ENCODE data around the gene CLEC4A. TPM values are rescaled to one million over a fixed set of nuclear protein-coding genes. Genes with fewer than 3 reads are reported as not detected.
"Not testable (repeated sequence)": the region's sequence is repeated elsewhere in the genome, so short reads cannot be mapped to it uniquely, and the experiment has no call there.

CLEC4A gene
- total and polyA plus RNA-seq, 2 experiments from 2014 or later, result 0.48 TPM; not detected in 1

DNA sequence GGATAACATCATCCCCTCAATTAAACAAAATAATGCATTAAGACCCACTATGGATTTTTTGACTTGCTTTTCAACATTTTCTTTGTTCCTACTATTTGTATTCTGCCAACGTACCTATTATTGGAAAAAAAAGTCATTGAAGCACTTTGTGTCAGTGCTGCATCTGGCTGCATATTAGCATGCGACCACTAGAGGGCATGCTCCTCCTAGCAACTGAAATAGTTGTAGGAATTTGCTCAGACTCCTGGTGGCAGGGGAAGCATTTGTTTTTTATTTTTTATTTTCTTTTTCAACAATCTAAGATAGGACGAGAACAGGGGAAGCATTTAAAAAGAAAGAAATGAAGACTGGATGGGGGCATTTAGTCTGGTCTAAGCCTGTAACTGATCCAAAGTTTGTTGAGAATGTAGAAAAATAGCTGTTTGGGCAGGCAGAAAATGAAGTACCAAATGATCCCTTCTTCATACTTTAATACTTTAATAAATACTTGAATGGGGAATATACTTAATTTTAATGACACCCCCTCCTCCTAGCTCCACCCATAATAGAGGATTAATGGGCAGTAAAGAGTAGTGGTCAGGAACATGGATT is 14.5 kb upstream of the CLEC4A start:
- Mint-ChIP-seq H3K36me3 (ENCODE audit: low read depth) (peaks cover 10% of the 10 kb centered on the region; the same call in 2 of the 3 replicates), H3K4me1 (no peaks in the 10 kb centered on the region)

GRCh38 chr12:8113117-8113516 is 10.3 kb upstream of the CLEC4A start:
- not testable (repeated sequence) for H3K9me2 ChIP-seq (ENCODE audit: insufficient read depth); H3K36me3 ChIP-seq (ENCODE audit: insufficient read depth); H3K27me3 ChIP-seq (ENCODE audit: insufficient read depth); H2AFZ ChIP-seq; H3K9me3 Mint-ChIP-seq; DNase-seq (ENCODE audit: low spot score); H3K27ac ChIP-seq (ENCODE audit: low read depth); H3K4me2 ChIP-seq; ATAC-seq; H3K27me3 Mint-ChIP-seq (ENCODE audit: insufficient read depth, low read depth, poor library complexity); H4K20me1 ChIP-seq (replicated peaks; ENCODE audit: insufficient read depth); H3K27ac Mint-ChIP-seq; H3K79me2 ChIP-seq (replicated peaks; ENCODE audit: insufficient read depth); H3K4me3 Mint-ChIP-seq; H3K4me1 Mint-ChIP-seq; H3K4me1 ChIP-seq (ENCODE audit: insufficient read depth); H3K36me3 Mint-ChIP-seq (ENCODE audit: low read depth); H3F3A ChIP-seq (replicated peaks; ENCODE audit: low read depth); H3K4me3 ChIP-seq

More for the DNA sequence above, 14.5 kb upstream of the CLEC4A start:
- Histone ChIP-seq H3K27ac (ENCODE audit: low read depth) (no peak overlapping the region), H3K4me3 (no peak overlapping the region), H3K27me3 (ENCODE audit: insufficient read depth) (no peaks in the 10 kb centered on the region), H3K9me2 (ENCODE audit: insufficient read depth) (no peaks in the 10 kb centered on the region), H3K4me2 (no peak overlapping the region), H3K36me3 (ENCODE audit: insufficient read depth) (no peaks in the 10 kb centered on the region), H3F3A (replicated peaks; ENCODE audit: low read depth) (no peaks in the 10 kb centered on the region), H2AFZ (no peak overlapping the region), H4K20me1 (replicated peaks; ENCODE audit: insufficient read depth) (no peaks in the 10 kb centered on the region), H3K4me1 (ENCODE audit: insufficient read depth) (no peaks in the 10 kb centered on the region), H3K79me2 (replicated peaks; ENCODE audit: insufficient read depth) (no peaks in the 10 kb centered on the region)
- H3K4me3 Mint-ChIP-seq, result no peak overlapping the region
- peaks cover 1% of the 10 kb centered on the region for H3K27me3 Mint-ChIP-seq (ENCODE audit: insufficient read depth, low read depth, poor library complexity)
- no peak for TF ChIP-seq EZH2 (IDR thresholded peaks at IDR 0.05; ENCODE audit: low read depth, unreplicated experiment)
- TF ChIP-seq, protein P1, sequence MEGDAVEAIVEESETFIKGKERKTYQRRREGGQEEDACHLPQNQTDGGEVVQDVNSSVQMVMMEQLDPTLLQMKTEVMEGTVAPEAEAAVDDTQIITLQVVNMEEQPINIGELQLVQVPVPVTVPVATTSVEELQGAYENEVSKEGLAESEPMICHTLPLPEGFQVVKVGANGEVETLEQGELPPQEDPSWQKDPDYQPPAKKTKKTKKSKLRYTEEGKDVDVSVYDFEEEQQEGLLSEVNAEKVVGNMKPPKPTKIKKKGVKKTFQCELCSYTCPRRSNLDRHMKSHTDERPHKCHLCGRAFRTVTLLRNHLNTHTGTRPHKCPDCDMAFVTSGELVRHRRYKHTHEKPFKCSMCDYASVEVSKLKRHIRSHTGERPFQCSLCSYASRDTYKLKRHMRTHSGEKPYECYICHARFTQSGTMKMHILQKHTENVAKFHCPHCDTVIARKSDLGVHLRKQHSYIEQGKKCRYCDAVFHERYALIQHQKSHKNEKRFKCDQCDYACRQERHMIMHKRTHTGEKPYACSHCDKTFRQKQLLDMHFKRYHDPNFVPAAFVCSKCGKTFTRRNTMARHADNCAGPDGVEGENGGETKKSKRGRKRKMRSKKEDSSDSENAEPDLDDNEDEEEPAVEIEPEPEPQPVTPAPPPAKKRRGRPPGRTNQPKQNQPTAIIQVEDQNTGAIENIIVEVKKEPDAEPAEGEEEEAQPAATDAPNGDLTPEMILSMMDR (conservative IDR thresholded peaks at IDR 0.05; ENCODE audit: low read depth in 2 of 2), result peak; percentile 99 to 100
- ATAC-seq (peak; percentile 75), DNase-seq (ENCODE audit: low spot score) (peak; percentile 87)
- peaks cover 6% of the 10 kb centered on the region for H3K9me3 Mint-ChIP-seq
- no peak overlapping the region for H3K27ac Mint-ChIP-seq

DNA sequence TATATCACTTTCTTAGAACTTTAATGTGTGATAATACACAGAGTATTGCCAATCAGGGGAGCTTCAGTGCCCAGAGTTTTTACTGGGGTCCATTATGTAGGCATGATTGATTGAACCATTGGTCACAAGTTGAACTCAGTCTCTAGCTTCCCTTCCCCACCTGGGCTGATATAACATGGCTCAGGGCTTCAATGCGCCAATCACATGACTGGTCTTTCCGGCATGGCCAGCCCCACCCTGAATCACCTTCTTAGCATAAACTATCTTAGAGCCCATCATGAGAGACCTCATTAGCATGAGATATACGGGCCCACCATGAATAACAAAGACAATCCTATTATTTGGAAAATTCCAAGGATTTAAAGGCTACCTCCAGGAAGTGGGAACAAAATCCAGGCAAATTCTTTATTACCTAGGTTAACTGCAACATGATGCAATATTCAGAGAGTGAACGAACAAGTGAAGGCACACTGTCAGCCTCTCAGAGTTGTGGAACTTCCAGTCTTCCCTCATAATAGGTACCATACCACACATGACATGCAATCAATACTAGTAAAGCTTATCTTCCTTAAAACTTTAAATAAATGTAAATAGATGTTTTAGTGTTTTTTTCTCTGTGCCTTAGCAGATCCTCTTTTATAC is 3.2 kb upstream of the CLEC4A start:
- ATAC-seq (no peak), DNase-seq (ENCODE audit: low spot score) (peak; percentile 28)
- no peak overlapping the region; the same call in 1 of the 2 replicates for H3K4me2 ChIP-seq
- Mint-ChIP-seq H3K27ac (peak overlapping the region; percentile 36; the same call in 1 of the 2 replicates), H3K36me3 (ENCODE audit: low read depth) (no peaks in the 10 kb centered on the region; the same call in 2 of the 3 replicates), H3K4me1 (peaks cover 13% of the 10 kb centered on the region), H3K27me3 (ENCODE audit: insufficient read depth, low read depth, poor library complexity) (peaks cover 1% of the 10 kb centered on the region), H3K9me3 (no peaks in the 10 kb centered on the region), H3K4me3 (no peak overlapping the region)
- H3K27ac ChIP-seq (ENCODE audit: low read depth), result no peak overlapping the region
- peaks cover 13% of the 10 kb centered on the region; the same call in 1 of the 2 replicates for H3K9me2 ChIP-seq (ENCODE audit: insufficient read depth)
- peak overlapping the region; percentile 60; the same call in 1 of the 2 replicates for H2AFZ ChIP-seq
- no peak overlapping the region for H3K4me3 ChIP-seq
- no peaks in the 10 kb centered on the region for H3K79me2 ChIP-seq (replicated peaks; ENCODE audit: insufficient read depth)
- no peaks in the 10 kb centered on the region for H3K27me3 ChIP-seq (ENCODE audit: insufficient read depth)
- no peaks in the 10 kb centered on the region for H4K20me1 ChIP-seq (replicated peaks; ENCODE audit: insufficient read depth)
- 0 out of 2 replicates have a peak, but pooled peaks cover 2% of the 10 kb centered on the region for H3F3A ChIP-seq (replicated peaks; ENCODE audit: low read depth)
- H3K36me3 ChIP-seq (ENCODE audit: insufficient read depth), result no peaks in the 10 kb centered on the region
- H3K4me1 ChIP-seq (ENCODE audit: insufficient read depth), result peaks cover 13% of the 10 kb centered on the region
- TF ChIP-seq EZH2 (IDR thresholded peaks at IDR 0.05; ENCODE audit: low read depth, unreplicated experiment) (no peak), ZNF331 (CRISPR knock-in tag; IDR thresholded peaks at IDR 0.05; ENCODE audit: low read depth) (no peak), NANOG (IDR thresholded peaks at IDR 0.05; ENCODE audit: borderline replicate concordance) (no peak), JUNB (IDR thresholded peaks at IDR 0.05; ENCODE audit: unreplicated experiment) (no peak), EZH2phosphoT487 (IDR thresholded peaks at IDR 0.05; ENCODE audit: unreplicated experiment) (no peak)
- TF ChIP-seq, protein P2, sequence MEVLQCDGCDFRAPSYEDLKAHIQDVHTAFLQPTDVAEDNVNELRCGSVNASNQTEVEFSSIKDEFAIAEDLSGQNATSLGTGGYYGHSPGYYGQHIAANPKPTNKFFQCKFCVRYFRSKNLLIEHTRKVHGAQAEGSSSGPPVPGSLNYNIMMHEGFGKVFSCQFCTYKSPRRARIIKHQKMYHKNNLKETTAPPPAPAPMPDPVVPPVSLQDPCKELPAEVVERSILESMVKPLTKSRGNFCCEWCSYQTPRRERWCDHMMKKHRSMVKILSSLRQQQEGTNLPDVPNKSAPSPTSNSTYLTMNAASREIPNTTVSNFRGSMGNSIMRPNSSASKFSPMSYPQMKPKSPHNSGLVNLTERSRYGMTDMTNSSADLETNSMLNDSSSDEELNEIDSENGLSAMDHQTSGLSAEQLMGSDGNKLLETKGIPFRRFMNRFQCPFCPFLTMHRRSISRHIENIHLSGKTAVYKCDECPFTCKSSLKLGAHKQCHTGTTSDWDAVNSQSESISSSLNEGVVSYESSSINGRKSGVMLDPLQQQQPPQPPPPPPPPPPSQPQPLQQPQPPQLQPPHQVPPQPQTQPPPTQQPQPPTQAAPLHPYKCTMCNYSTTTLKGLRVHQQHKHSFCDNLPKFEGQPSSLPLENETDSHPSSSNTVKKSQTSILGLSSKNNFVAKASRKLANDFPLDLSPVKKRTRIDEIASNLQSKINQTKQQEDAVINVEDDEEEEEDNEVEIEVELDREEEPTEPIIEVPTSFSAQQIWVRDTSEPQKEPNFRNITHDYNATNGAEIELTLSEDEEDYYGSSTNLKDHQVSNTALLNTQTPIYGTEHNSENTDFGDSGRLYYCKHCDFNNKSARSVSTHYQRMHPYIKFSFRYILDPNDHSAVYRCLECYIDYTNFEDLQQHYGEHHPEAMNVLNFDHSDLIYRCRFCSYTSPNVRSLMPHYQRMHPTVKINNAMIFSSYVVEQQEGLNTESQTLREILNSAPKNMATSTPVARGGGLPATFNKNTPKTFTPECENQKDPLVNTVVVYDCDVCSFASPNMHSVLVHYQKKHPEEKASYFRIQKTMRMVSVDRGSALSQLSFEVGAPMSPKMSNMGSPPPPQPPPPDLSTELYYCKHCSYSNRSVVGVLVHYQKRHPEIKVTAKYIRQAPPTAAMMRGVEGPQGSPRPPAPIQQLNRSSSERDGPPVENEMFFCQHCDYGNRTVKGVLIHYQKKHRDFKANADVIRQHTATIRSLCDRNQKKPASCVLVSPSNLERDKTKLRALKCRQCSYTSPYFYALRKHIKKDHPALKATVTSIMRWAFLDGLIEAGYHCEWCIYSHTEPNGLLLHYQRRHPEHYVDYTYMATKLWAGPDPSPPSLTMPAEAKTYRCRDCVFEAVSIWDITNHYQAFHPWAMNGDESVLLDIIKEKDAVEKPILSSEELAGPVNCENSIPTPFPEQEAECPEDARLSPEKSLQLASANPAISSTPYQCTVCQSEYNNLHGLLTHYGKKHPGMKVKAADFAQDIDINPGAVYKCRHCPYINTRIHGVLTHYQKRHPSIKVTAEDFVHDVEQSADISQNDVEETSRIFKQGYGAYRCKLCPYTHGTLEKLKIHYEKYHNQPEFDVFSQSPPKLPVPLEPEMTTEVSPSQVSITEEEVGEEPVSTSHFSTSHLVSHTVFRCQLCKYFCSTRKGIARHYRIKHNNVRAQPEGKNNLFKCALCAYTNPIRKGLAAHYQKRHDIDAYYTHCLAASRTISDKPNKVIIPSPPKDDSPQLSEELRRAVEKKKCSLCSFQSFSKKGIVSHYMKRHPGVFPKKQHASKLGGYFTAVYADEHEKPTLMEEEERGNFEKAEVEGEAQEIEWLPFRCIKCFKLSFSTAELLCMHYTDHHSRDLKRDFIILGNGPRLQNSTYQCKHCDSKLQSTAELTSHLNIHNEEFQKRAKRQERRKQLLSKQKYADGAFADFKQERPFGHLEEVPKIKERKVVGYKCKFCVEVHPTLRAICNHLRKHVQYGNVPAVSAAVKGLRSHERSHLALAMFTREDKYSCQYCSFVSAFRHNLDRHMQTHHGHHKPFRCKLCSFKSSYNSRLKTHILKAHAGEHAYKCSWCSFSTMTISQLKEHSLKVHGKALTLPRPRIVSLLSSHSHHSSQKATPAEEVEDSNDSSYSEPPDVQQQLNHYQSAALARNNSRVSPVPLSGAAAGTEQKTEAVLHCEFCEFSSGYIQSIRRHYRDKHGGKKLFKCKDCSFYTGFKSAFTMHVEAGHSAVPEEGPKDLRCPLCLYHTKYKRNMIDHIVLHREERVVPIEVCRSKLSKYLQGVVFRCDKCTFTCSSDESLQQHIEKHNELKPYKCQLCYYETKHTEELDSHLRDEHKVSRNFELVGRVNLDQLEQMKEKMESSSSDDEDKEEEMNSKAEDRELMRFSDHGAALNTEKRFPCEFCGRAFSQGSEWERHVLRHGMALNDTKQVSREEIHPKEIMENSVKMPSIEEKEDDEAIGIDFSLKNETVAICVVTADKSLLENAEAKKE (CRISPR knock-in tag; IDR thresholded peaks at IDR 0.05), result no peak

Measured in GM23338 (cell line).